Mesenchymal stem cell (in vitro differentiated cells and primary cell): ENCODE results near the gene NIN. TPM values are rescaled to one million over a fixed set of nuclear protein-coding genes. Genes with fewer than 3 reads are reported as not detected.

Experiments
- DNase-seq: peaks from one replicate; pipeline ENCODE4 v3.0.0-alpha.2; 2013
- H2AFZ ChIP-seq: one replicate; pipeline ENCODE4 v1.6.1; 2013; ENCODE audit warnings: low read depth, mild to moderate bottlenecking, control low read depth, inconsistent platforms, low read length, moderate library complexity
- H2AK5ac ChIP-seq: 2 replicates; pipeline ENCODE4 v1.6.1; 2013; ENCODE audit warnings: low read length, moderate library complexity, mild to moderate bottlenecking, inconsistent platforms; ENCODE audit not compliant: severe bottlenecking
- H2BK120ac ChIP-seq: one replicate; pipeline ENCODE4 v1.6.1; 2013; ENCODE audit warnings: low read depth, mild to moderate bottlenecking, inconsistent platforms, low read length, moderate library complexity
- H2BK12ac ChIP-seq, 2 experiments: one replicate each; pipeline ENCODE4 v1.6.1; 2013; ENCODE audit warnings: inconsistent platforms in 2 of 2, low read length in 2 of 2, mild to moderate bottlenecking in 2 of 2, moderate library complexity in 2 of 2, control low read depth in 1 of 2
- H2BK15ac ChIP-seq: one replicate; pipeline ENCODE4 v1.6.1; 2013; ENCODE audit warnings: mild to moderate bottlenecking, low read depth, inconsistent platforms; ENCODE audit not compliant: poor library complexity, severe bottlenecking
- H2BK5ac ChIP-seq: 2 replicates; pipeline ENCODE4 v1.6.1; 2013; ENCODE audit warnings: low read depth, mild to moderate bottlenecking, low read length, control low read depth, inconsistent platforms; ENCODE audit not compliant: poor library complexity, severe bottlenecking
- H3K14ac ChIP-seq, 2 experiments: one replicate each; pipeline ENCODE4 v1.6.1; 2013; ENCODE audit warnings: inconsistent platforms in 2 of 2, low read length in 2 of 2, control low read depth in 1 of 2, mild to moderate bottlenecking in 1 of 2, moderate library complexity in 1 of 2
- H3K18ac ChIP-seq, 2 experiments: one replicate each; pipeline ENCODE4 v1.6.1; 2013; ENCODE audit warnings: inconsistent platforms in 2 of 2, low read length in 2 of 2, control low read depth in 1 of 2, low read depth in 1 of 2, mild to moderate bottlenecking in 1 of 2
- H3K23ac ChIP-seq, 2 experiments: one replicate each; pipeline ENCODE4 v1.6.1; 2013; ENCODE audit warnings: inconsistent platforms in 2 of 2, low read length in 2 of 2, mild to moderate bottlenecking in 2 of 2, moderate library complexity in 2 of 2, control low read depth in 1 of 2
- H3K27ac ChIP-seq: 2 replicates; pipeline ENCODE4 v1.5.1; 2013; ENCODE audit warnings: mild to moderate bottlenecking, moderate library complexity, low read length, control low read depth, inconsistent platforms; ENCODE audit not compliant: poor library complexity, severe bottlenecking
- H3K27me3 ChIP-seq, 2 experiments: 2 replicates each; pipeline versions ENCODE4 v1.6.1 to v1.7.0; 2013; ENCODE audit warnings: low read length in 2 of 2, mild to moderate bottlenecking in 2 of 2, moderate library complexity in 2 of 2, control low read depth in 1 of 2, inconsistent platforms in 1 of 2; ENCODE audit not compliant: control insufficient read depth in 1 of 2, insufficient read depth in 1 of 2
- H3K36me3 ChIP-seq, 2 experiments: 2 replicates each; pipeline versions ENCODE4 v1.6.1 to v1.7.0; 2013; ENCODE audit warnings: low read length in 2 of 2, control low read depth in 1 of 2, inconsistent platforms in 1 of 2, low read depth in 1 of 2, mild to moderate bottlenecking in 1 of 2; ENCODE audit not compliant: insufficient read depth in 2 of 2, control insufficient read depth in 1 of 2
- H3K4ac ChIP-seq, 2 experiments: one replicate each; pipeline ENCODE4 v1.6.1; 2013; ENCODE audit warnings: inconsistent platforms in 2 of 2, low read length in 2 of 2, mild to moderate bottlenecking in 2 of 2, moderate library complexity in 2 of 2, control low read depth in 1 of 2, low read depth in 1 of 2
- H3K4me1 ChIP-seq: 2 replicates; pipeline ENCODE4 v1.6.1; 2013; ENCODE audit warnings: low read depth, low read length, control low read depth; ENCODE audit not compliant: control insufficient read depth, insufficient read depth
- H3K4me2 ChIP-seq: 2 replicates; pipeline ENCODE4 v1.6.1; 2013; ENCODE audit warnings: low read length, mild to moderate bottlenecking, inconsistent platforms; ENCODE audit not compliant: poor library complexity, severe bottlenecking
- H3K4me3 ChIP-seq, 2 experiments: 2 replicates each; pipeline versions ENCODE4 v1.5.1 to v1.7.0; 2013; ENCODE audit warnings: low read length in 2 of 2, mild to moderate bottlenecking in 2 of 2, control low read depth in 1 of 2, low read depth in 1 of 2; ENCODE audit not compliant: insufficient read depth in 1 of 2
- H3K79me1 ChIP-seq: replicated peaks from 2 replicates; pipeline ENCODE4 v1.6.1; 2013; ENCODE audit warnings: mild to moderate bottlenecking, control low read depth, low read length, inconsistent platforms; ENCODE audit not compliant: poor library complexity, severe bottlenecking
- H3K9ac ChIP-seq: 2 replicates; pipeline ENCODE4 v1.7.0; 2013; ENCODE audit warnings: mild to moderate bottlenecking, low read length, moderate library complexity
- H3K9me3 ChIP-seq: 2 replicates; pipeline ENCODE4 v1.7.0; 2013; ENCODE audit warnings: mild to moderate bottlenecking, low read length; ENCODE audit not compliant: control insufficient read depth
- H4K8ac ChIP-seq: one replicate; pipeline ENCODE4 v1.6.1; 2013; ENCODE audit warnings: inconsistent platforms, mild to moderate bottlenecking, low read length, moderate library complexity
- H4K91ac ChIP-seq: one replicate; pipeline ENCODE4 v1.6.1; 2013; ENCODE audit warnings: mild to moderate bottlenecking, low read length, inconsistent platforms
- WGBS: methylation state at CpG from one replicate; pipeline ENCODE4 v1.1.7; 2013; ENCODE audit warnings: mixed read lengths; 5-methylcytosine and 5-hydroxymethylcytosine counted together
- small RNA-seq: library from polyadenylated mRNA; stranded (forward); fragments of <200 nt; extraction: miRNeasy Mini kit (QIAGEN cat#:217004); gene quantifications from one replicate; pipeline ENCODE3, GENCODE V24; 2013; ENCODE audit warnings: low read depth

Gene NIN

GRCh38 chr14:50675597-50675996 is 155.4 kb downstream of the NIN start:
- H2AFZ ChIP-seq: no peak overlapping the region
- H3K79me1 ChIP-seq: no peaks in the 10 kb centered on the region
- H3K27ac ChIP-seq: no peak overlapping the region
- H2BK15ac ChIP-seq: no peak overlapping the region
- no peaks in the 10 kb centered on the region for H3K9me3 ChIP-seq
- no peak for DNase-seq
- H2BK120ac ChIP-seq: no peak overlapping the region
- no peak overlapping the region for H3K14ac ChIP-seq
- peaks cover 8% of the 10 kb centered on the region for H3K4me1 ChIP-seq
- no peak overlapping the region for H3K4me2 ChIP-seq
- H2AK5ac ChIP-seq: peak overlapping the region; percentile 64
- H3K9ac ChIP-seq: no peak overlapping the region
- H4K91ac ChIP-seq: peak overlapping the region; percentile 3
- no peaks in the 10 kb centered on the region for H3K36me3 ChIP-seq
- H2BK5ac ChIP-seq: no peak overlapping the region
- H3K18ac ChIP-seq: no peak overlapping the region
- no peak overlapping the region for H3K4me3 ChIP-seq
- 50% methylated on average over 2 of the region's 2 CpGs for WGBS
- no peak overlapping the region for H3K23ac ChIP-seq
- H2BK12ac ChIP-seq: peak overlapping the region in 1 of 2 experiments; percentile 42
- no peak overlapping the region for H4K8ac ChIP-seq
- no peaks in the 10 kb centered on the region for H3K27me3 ChIP-seq
- no peak overlapping the region for H3K4ac ChIP-seq

GRCh38 chr14:50670866-50671256 is 160.1 kb downstream of the NIN start:
- H2BK120ac ChIP-seq: no peak overlapping the region
- H3K27me3 ChIP-seq: no peaks in the 10 kb centered on the region
- no peak overlapping the region for H3K9ac ChIP-seq
- H3K14ac ChIP-seq: no peak overlapping the region
- H3K27ac ChIP-seq: no peak overlapping the region
- H3K36me3 ChIP-seq: no peaks in the 10 kb centered on the region
- peaks cover 6% of the 10 kb centered on the region for H3K4me1 ChIP-seq
- H2AK5ac ChIP-seq: no peak overlapping the region
- no peak overlapping the region for H3K4me2 ChIP-seq
- WGBS: over 99% methylated on average over 5 of the region's 6 CpGs
- no peak overlapping the region for H4K8ac ChIP-seq
- H3K79me1 ChIP-seq: no peaks in the 10 kb centered on the region
- H2BK5ac ChIP-seq: no peak overlapping the region
- H2AFZ ChIP-seq: no peak overlapping the region
- H3K4me3 ChIP-seq: no peak overlapping the region
- H3K9me3 ChIP-seq: no peaks in the 10 kb centered on the region
- H3K18ac ChIP-seq: no peak overlapping the region
- DNase-seq: no peak
- no peak overlapping the region for H4K91ac ChIP-seq
- H3K4ac ChIP-seq: no peak overlapping the region
- no peak overlapping the region for H2BK12ac ChIP-seq
- H2BK15ac ChIP-seq: no peak overlapping the region
- no peak overlapping the region for H3K23ac ChIP-seq

DNA sequence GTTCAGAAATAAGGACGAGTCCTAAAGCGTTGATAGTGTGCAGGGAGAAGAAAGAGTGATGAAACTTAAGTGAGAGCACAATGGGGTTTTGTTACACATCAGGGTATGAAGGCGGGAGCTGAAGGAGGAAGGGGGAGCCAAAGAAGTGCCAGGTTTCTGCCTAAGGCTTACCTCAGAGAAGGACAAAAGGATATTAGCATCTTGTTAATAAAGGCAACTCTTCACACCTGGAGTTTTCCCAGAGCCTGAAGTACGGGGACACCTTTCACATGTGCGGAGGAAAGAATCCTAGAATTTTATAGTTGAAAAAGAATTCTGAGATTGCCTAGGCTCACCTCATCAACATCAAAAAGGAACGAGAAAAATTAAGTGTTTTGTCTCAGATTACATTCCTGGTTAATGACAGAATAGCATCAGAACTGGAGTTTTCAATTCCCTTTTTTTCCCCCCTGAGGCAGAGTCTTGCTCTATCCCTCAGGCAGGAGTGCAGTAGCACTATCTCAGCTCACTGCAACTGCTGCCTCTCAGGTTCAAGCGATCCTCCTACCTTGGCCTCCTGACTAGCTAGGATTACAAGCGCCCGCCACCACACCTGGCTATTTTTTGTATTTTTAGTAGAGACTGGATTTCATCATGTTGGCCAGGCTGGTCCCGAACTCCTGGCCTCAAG is 160.6 kb downstream of the NIN start:
- H3K27ac ChIP-seq: peak overlapping the region; percentile 51
- H3K4me3 ChIP-seq: no peak overlapping the region
- H3K9me3 ChIP-seq: no peaks in the 10 kb centered on the region
- no peak overlapping the region for H3K4ac ChIP-seq
- H4K8ac ChIP-seq: peak overlapping the region; percentile 29
- no peak overlapping the region for H2BK120ac ChIP-seq
- no peak overlapping the region for H4K91ac ChIP-seq
- no peak for DNase-seq
- no peak overlapping the region for H3K4me2 ChIP-seq
- no peak overlapping the region for H2AFZ ChIP-seq
- H3K23ac ChIP-seq: no peak overlapping the region
- no peak overlapping the region for H3K18ac ChIP-seq
- no peak overlapping the region for H3K14ac ChIP-seq
- no peaks in the 10 kb centered on the region for H3K27me3 ChIP-seq
- no peaks in the 10 kb centered on the region for H3K36me3 ChIP-seq
- no peaks in the 10 kb centered on the region for H3K79me1 ChIP-seq
- no peak overlapping the region for H2BK15ac ChIP-seq
- 88% methylated on average over 9 of the region's 10 CpGs for WGBS
- peaks cover 6% of the 10 kb centered on the region for H3K4me1 ChIP-seq
- no peak overlapping the region for H2BK5ac ChIP-seq
- H3K9ac ChIP-seq: no peak overlapping the region
- no peak overlapping the region for H2BK12ac ChIP-seq
- no peak overlapping the region for H2AK5ac ChIP-seq

Small RNA genes within 50 kb of the gene (small RNA-seq; reads per million reads assigned to genes)
- not detected for gene RF00593
